ENCODE data around the gene KIAA1217. TPM values are rescaled to one million over a fixed set of nuclear protein-coding genes. Genes with fewer than 3 reads are reported as not detected.

KIAA1217 gene
- total RNA-seq, 1 donor from 2014 or later = 13.0 TPM

GRCh38 chr10:24551161-24551560 is 342.2 kb downstream of the KIAA1217 start:
- Histone ChIP-seq H3K4me1 (no peaks in the 10 kb centered on the region), H3K27ac (no peak overlapping the region), H3K9me3 (no peaks in the 10 kb centered on the region), H3K4me3 (no peak overlapping the region), H3K36me3 (no peaks in the 10 kb centered on the region), H3K27me3 (no peaks in the 10 kb centered on the region)
- no peak for TF ChIP-seq CTCF (IDR thresholded peaks at IDR 0.05)
- intact Hi-C loops (cut with DNase I) = no loop called here
- no peak for DNase-seq (ENCODE audit: low spot score in 2 of 2)

- no peak overlapping the region for H3K4me3 ChIP-seq
- no peaks in the 10 kb centered on the region for H3K27me3 ChIP-seq
- DNase-seq (ENCODE audit: low spot score in 2 of 2) = no peak
- no peaks in the 10 kb centered on the region for H3K4me1 ChIP-seq
- intact Hi-C loops (cut with DNase I) = no loop called here
- H3K9me3 ChIP-seq = no peaks in the 10 kb centered on the region
- no peak for TF ChIP-seq CTCF (IDR thresholded peaks at IDR 0.05)
- H3K36me3 ChIP-seq = no peaks in the 10 kb centered on the region
- no peak overlapping the region for H3K27ac ChIP-seq
Measured at GRCh38 chr10:24552346-24553016, 343.5 kb downstream of the KIAA1217 start.

GRCh38 chr10:24553051-24553612 is 344.2 kb downstream of the KIAA1217 start:
- DNase-seq (ENCODE audit: low spot score in 2 of 2) = no peak
- no peak overlapping the region for H3K4me3 ChIP-seq
- no peaks in the 10 kb centered on the region for H3K36me3 ChIP-seq
- TF ChIP-seq CTCF (IDR thresholded peaks at IDR 0.05) = no peak
- no peaks in the 10 kb centered on the region for H3K4me1 ChIP-seq
- H3K27ac ChIP-seq = no peak overlapping the region
- H3K27me3 ChIP-seq = no peaks in the 10 kb centered on the region
- intact Hi-C loops (cut with DNase I) = no loop called here
- H3K9me3 ChIP-seq = no peaks in the 10 kb centered on the region

GRCh38 chr10:24554036-24554435 is 345.1 kb downstream of the KIAA1217 start:
- no peak for DNase-seq (ENCODE audit: low spot score in 2 of 2)
- intact Hi-C loops (cut with DNase I) = no loop called here

GRCh38 chr10:24556126-24556749 is 347.3 kb downstream of the KIAA1217 start:
- intact Hi-C loops (cut with DNase I) = no loop called here
- no peak for TF ChIP-seq CTCF (IDR thresholded peaks at IDR 0.05)
- Histone ChIP-seq H3K9me3 (no peaks in the 10 kb centered on the region), H3K4me3 (no peak overlapping the region), H3K4me1 (no peaks in the 10 kb centered on the region), H3K36me3 (no peaks in the 10 kb centered on the region), H3K27me3 (no peaks in the 10 kb centered on the region), H3K27ac (no peak overlapping the region)
- DNase-seq (ENCODE audit: low spot score in 2 of 2) = no peak

More at GRCh38 chr10:24554036-24554435, 345.1 kb downstream of the KIAA1217 start:
- H3K4me3 ChIP-seq = no peak overlapping the region
- H3K36me3 ChIP-seq = no peaks in the 10 kb centered on the region
- no peaks in the 10 kb centered on the region for H3K9me3 ChIP-seq
- no peak overlapping the region for H3K27ac ChIP-seq
- no peaks in the 10 kb centered on the region for H3K27me3 ChIP-seq
- no peaks in the 10 kb centered on the region for H3K4me1 ChIP-seq
- TF ChIP-seq CTCF (IDR thresholded peaks at IDR 0.05) = no peak
